ENCODE measurements around the gene SLC15A4.

Gene SLC15A4

GRCh38 chr12:128783129-128783574 lies 40.6 kb downstream of the SLC15A4 start:
- TF ChIP-seq RARB (CRISPR knock-in tag; IDR thresholded peaks at IDR 0.05) (no peak), PPARA (CRISPR knock-in tag; IDR thresholded peaks at IDR 0.05; ENCODE audit: borderline replicate concordance) (no peak), CSDC2 (CRISPR knock-in tag; IDR thresholded peaks at IDR 0.05) (no peak), ESRRG (CRISPR knock-in tag; IDR thresholded peaks at IDR 0.05) (no peak), ISL1 (CRISPR knock-in tag; IDR thresholded peaks at IDR 0.05) (no peak), ARNTL (CRISPR knock-in tag; IDR thresholded peaks at IDR 0.05; ENCODE audit: borderline replicate concordance, low read depth) (no peak), ZNF8 (CRISPR knock-in tag; IDR thresholded peaks at IDR 0.05) (no peak), ZNF565 (CRISPR knock-in tag; conservative IDR thresholded peaks at IDR 0.05; ENCODE audit: low read depth) (no peak), GLIS3 (CRISPR knock-in tag; IDR thresholded peaks at IDR 0.05) (no peak), CREB5 (CRISPR knock-in tag; IDR thresholded peaks at IDR 0.05; ENCODE audit: low read depth) (no peak), BACH2 (CRISPR knock-in tag; IDR thresholded peaks at IDR 0.05; ENCODE audit: borderline replicate concordance) (no peak), ZC3H10 (CRISPR knock-in tag; IDR thresholded peaks at IDR 0.05) (no peak)
- ATAC-seq = no peak; the same call in none of the 3 replicates

GRCh38 chr12:128779901-128780300 lies 43.9 kb downstream of the SLC15A4 start:
- no peak for TF ChIP-seq PATZ1 (CRISPR knock-in tag; IDR thresholded peaks at IDR 0.05; ENCODE audit: borderline replicate concordance)
- TF ChIP-seq TCF4 (CRISPR knock-in tag; IDR thresholded peaks at IDR 0.05; ENCODE audit: borderline replicate concordance) = no peak
- no peak for TF ChIP-seq POU6F1 (CRISPR knock-in tag; IDR thresholded peaks at IDR 0.05; ENCODE audit: borderline replicate concordance, low read depth)
- TF ChIP-seq ISL1 (CRISPR knock-in tag; IDR thresholded peaks at IDR 0.05) = no peak
- no peak for TF ChIP-seq CREB5 (CRISPR knock-in tag; IDR thresholded peaks at IDR 0.05; ENCODE audit: low read depth)
- no peak for TF ChIP-seq ZC3H10 (CRISPR knock-in tag; IDR thresholded peaks at IDR 0.05)
- no peak for TF ChIP-seq CSRNP3 (CRISPR knock-in tag; IDR thresholded peaks at IDR 0.05)
- ATAC-seq = no peak

GRCh38 chr12:128772249-128772648 lies 51.5 kb downstream of the SLC15A4 start:
- no peak for ATAC-seq
- no peak for TF ChIP-seq CREB5 (CRISPR knock-in tag; IDR thresholded peaks at IDR 0.05; ENCODE audit: low read depth)

- no peak for ATAC-seq
- TF ChIP-seq POU6F1 (CRISPR knock-in tag; IDR thresholded peaks at IDR 0.05; ENCODE audit: borderline replicate concordance, low read depth) (no peak), TOX (CRISPR knock-in tag; IDR thresholded peaks at IDR 0.05; ENCODE audit: borderline replicate concordance) (no peak), RARB (CRISPR knock-in tag; IDR thresholded peaks at IDR 0.05) (no peak), OSR1 (CRISPR knock-in tag; IDR thresholded peaks at IDR 0.05) (no peak), ISL1 (CRISPR knock-in tag; IDR thresholded peaks at IDR 0.05) (no peak), CSRNP3 (CRISPR knock-in tag; IDR thresholded peaks at IDR 0.05) (no peak), TSHZ2 (CRISPR knock-in tag; IDR thresholded peaks at IDR 0.05) (no peak), CSDC2 (CRISPR knock-in tag; IDR thresholded peaks at IDR 0.05) (no peak), ZNF70 (CRISPR knock-in tag; IDR thresholded peaks at IDR 0.05) (no peak), SNAI2 (CRISPR knock-in tag; IDR thresholded peaks at IDR 0.05) (no peak)
Observed at GRCh38 chr12:128771681-128772080, 52.1 kb downstream of the SLC15A4 start.

Measured in SK-N-SH treated with all-trans-retinoic acid at 6 μM for 48 hours (cell line).